ENCODE measurements around the gene ACADVL.
A peak's percentile ranks its signal among the peaks of the same experiment; 100 is the strongest.
"Not testable (repeated sequence)": the region's sequence is repeated elsewhere in the genome, so short reads cannot be mapped to it uniquely, and the experiment has no call there.

The ACADVL gene

DNA sequence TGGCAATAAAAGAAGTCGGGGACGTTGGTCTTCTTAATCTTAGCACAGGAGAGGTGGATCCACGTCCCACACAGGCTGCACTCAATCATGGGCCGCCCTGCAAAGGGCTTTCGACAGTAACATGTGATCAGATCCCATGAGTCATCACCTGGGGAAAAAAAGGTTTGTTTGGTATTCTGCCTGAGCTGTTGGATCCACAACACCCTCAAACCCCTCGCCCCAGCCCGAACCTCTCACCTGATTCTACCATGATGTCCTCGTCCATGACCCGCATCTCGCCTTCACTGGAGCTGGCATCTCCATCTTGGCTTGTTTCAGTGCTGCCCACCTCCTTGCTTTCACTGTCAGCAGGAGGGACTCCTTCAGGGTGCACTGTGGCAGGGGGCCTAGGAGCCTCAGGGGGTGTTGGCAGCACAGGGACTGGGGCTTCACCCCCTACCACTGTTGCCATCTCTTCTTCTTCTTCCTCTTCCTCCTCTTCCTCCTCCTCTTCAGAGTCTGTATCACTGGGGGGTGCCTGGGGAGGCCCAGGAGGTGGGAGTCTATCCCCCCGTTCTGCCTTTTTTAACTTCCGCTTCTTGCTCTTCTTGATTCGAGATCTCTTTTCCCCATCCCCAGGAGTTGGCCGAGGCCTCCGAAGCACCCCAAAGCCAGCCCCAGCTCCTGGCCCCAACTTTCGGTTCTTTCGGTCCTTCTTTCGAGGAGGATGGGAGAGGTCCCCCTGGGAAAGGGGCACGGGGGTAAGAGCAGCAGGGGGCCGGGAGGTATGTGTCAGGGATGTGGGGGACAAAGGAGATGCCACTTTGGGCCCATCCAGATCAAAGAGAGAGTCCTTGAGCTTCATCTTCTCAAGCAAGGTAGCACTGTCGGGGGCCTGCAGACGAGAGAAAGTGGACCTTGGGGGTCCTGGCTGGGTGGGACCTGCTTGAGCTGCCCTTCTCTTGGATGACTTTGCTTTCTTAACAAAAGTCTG, 16.2 kb downstream of the ACADVL start:
- DNase-seq, result peak in 1 of 2 experiments; percentile 35

DNA sequence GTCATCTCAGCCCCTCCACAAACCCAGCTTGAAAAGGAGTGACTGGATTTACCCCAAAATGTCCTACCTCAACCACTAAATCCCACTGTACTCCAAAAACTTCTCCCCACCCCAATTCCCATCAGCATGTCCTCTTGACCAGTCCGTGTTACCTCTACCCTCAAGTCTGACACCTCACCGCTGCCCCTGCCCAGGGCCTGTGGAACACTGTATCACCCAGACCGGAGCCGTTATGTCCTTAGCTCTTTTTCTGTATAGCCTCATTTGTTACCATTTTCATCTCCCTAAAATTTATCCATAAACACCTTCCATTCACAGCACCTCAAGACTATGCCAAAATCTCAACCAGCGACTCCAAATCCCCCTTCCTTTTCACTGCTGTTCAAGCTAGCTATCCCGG, 17.1 kb downstream of the ACADVL start:
- no peak for DNase-seq

DNA sequence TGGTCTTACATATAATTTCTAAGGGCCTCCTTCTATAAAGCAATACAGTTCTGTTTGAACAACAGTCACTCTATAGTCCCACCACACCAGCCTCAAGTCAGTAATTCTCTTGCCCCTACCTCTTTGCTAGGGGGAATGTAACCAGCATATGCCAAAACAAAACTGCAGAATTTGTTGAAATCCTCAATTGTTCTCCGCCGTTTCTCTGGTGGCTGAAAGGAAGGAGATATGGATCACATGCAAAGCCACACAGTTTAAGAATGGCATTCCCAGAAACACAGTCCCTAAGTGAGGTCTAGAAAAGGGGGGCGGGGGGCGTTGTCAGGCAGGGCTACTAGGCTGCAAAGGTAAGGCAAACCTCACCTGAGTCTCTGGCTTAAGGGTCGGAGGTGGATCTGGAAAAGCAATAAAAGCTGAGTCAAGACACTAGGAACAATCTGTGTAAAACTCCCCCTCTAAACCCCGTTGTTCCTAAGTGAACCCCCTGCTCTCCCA, 17.6 kb downstream of the ACADVL start:
- DNase-seq, result no peak

DNA sequence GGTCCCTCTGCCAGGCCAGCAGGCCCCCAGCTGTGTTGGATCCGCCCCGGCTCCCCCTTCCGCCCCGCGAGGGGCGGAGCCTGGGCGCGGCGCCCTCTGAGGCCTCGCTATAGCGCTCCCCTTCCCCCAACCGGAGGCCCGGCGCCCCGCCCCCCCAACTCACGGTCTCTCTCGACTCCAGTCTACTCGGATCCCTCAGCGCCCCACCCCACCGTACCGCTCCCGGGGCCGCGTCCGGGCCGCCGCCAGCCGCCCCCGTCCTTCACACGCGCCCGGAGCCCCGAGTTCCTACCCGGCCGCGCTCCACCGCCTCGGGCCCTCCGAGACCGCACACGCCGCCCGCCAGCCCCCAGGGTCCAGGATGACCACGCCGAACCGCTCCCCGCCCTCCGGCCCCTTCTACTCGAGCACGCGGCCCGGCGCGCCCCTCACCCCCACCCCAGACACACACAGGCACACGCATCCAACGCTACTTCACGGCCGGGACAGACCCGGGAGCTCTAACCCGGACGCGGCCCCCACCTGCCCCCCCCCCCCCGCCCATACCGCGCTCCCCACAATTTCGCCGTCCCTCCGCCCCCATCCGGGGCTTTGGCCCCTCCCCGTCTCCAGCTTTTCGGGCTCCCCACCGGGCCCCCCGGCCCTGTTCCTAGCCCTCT, 18.2 kb downstream of the ACADVL start:
- DNase-seq, result peak; percentile 87 to 88

DNA sequence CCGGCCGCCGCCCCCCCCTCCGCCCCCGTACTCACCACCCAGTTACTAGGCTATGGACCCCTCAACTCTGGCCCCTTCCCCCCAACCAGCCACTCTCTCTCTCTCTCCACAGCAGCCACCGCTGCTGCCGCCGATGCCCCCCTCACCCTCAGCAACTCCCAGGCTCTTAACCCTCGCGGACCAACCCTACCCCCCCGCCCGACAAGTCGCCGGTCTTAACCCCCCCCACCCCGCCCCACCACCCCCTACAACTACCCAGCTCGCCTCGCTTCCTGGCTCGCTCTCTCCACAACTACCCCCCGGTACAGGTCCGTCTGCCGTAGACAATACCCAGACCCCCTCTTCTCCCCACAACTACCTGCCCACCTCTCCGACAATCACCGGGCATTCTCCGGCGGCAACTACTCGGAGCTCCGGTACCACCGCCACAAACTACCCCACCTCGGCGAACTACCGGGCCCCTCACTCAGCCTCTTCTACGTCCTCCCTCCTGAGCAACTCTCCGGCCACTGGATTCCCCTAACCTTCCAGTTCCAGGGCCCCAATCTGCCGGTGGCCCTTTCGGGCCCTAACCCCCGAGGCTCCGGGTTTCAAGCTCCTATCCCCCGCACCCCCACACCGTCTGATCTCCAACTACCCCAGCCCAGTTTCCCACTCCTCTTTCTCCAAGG, 18.8 kb downstream of the ACADVL start:
- no peak for DNase-seq

DNA sequence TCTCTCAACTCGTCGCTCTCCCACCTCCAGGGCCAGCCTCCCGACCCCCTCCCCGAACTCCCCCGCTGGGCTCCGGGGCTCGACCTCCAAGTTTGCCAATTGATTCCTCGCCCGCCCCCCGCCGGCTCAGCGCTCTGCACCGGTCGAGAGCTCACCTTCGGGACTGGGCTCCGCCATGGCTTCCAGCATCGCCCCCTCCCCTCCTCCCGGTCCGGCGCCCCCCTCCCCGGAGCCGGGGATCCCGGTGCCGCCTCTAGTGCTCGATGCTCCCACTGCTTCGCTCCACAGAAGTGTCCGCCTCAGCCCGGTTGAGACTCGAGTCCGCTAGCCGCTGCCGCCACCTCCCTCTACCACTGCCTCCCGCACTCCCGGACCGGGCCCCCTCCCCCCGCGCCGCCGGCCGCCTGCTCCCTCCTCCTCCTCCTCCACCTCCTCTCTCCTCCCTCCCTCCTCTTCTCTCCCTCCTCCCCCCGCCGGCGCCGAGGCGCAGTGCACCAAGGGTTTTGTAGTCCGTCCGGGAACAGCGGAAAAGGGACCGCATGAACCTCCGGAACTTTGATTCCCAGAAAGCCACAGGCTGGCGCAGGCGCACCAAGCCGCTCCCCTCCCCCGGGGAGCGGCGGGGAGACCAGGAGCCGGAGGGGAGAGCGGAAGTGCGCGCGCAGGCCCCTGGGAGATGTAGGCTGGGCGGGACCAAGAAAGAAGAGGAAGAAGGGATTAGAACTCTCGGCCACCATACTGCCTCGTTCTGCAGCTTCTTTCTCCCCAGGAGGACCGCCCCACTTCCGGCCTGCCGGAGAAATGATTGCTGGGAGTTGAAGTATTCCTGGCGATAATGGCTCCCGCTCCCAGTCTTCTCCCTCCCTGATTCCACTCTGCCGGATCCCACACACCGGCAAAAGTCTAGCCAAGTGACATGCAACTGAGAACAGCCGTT, 19.6 kb downstream of the ACADVL start, which contains the start of gene PHF23:
Gene PHF23, minus strand, starts transcription at position 367 of the 937 bp plus-strand sequence. Its CDS starts 178 bp downstream, at position 189.
- peak; percentile 95 to 99 for DNase-seq

DNA sequence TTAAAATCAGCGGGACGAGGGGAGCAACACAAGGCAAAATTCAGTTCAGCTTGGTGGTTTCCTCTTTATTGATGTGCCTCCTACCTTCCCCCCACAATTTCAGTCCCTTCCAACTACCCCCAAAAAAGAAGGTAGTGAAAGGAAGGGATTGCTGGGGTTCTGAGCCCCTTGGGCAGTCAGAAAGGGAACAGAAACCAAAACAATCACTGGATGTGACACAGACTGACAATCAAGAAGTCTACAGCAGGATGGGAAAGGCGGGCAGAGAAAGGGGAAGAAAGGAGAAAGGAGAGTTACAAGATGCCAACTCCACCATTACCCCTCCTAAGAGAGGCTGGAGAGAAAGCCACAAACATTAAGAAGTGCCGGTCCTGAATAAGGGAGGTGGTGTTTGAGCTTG, 20.6 kb downstream of the ACADVL start:
- DNase-seq, result no peak

DNA sequence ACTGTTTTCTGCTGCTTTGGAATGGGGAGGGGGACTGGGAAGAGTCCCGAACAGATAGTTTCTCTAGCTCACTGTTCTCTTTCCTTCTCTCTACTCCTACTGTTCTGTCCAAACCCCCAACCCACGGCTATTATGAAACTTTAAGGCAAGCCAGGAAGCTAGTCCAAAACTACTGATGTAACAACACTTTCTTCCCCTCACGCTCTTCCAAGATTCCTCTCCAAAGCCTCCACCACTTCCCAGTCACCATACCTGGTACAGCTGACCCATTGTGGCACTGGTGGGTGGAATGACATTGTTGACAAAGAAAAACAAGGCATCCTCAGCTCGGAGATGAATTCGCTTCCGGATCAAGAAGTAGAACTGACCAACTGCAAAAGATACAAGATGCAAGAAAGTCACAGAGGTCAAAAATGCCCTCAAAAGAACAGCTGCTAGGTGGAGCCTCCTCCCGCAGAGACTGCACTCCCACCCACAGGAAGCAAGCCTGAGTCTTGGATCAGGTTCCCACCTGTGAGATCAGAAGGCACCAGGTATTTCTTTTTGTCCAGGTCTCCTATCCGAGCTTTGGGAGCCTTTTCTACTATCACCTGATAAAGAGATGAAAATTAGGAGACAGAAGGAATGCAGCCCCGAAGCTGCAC, 21.5 kb downstream of the ACADVL start:
- no peak for DNase-seq

DNA sequence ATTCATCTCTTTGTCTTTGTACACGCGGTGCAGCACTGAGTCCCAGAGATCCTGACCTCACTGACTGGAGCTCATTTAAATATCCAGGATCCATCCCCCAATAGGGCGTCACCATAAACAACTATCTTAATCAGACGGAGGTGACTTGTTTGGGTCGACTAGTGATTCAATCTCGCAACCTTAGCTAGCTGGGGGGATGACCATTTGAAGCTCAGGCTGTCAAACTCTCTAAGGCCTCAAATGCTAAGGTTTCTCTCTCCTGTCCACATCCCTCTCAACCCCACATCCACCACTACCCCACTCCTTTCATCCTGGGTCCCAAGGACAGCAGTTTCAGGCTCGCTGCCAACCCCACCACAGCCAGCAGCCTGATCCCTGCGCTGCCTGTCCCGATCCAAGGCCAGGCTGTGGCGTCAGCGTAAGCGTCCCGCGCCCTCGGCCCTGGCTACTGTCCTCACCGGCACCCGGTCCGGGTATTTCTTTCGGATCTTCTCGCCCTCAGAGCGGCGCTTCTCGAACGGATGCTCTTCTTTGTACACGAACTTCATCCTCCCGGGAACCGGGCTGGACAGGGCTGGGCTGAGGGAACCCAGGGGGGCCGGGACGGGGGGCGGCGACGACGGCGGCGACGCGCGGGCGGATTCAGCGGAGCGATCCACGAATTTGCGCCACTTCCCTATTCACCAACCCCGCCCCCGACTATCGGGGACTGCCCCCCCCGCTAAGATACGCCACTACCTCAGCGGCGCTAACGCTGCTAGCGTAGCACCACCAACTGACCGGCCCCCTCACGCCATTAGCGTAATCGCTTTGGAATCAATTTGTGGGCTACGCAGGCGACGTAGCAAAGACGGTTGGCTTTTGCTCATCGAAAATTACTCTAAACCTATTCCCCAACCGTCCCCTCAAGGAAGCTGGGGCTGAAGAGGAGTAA, 22.3 kb downstream of the ACADVL start, which contains the start of gene GABARAP:
Gene GABARAP, minus strand, starts transcription at position 667 of the 934 bp plus-strand sequence. Its CDS starts 119 bp downstream, at position 548.
- peak; percentile 89 to 92 for DNase-seq

DNA sequence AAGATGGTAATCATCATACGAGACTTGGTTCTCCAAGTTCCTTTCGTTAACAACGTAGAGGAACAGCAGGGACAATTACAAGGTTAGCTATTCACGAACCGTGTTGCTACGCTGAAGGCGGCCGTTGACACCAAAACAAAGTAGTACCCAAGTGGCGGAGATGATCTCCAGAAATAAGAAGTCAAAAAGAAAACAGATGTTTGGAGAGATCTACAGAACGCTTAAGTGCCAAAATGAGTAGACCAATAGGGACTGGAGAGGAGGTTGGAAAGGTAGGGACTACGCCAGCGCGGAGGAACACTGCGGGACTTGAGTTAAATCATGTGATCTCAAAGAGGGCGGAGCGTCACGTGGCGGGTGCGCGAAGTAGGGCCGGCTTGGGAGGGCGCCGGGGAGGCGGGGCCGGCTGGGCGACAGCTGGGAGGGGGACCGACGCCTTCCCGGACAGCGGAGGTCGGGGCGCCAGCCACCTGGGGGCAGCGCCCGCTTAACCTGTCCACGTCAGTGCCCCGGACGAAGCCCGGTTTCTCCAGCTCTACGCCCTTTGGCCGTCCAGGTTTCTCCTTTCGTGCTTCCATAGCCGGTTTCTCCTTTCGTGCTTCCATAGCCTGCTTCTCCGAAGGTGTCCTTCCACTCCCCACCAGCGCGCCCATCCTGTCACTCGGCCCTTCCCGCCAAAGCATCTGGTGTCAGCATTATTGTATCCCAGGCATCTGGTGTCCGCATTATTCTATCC, 23.1 kb downstream of the ACADVL start:
- DNase-seq, result peak; percentile 88 to 91

DNA sequence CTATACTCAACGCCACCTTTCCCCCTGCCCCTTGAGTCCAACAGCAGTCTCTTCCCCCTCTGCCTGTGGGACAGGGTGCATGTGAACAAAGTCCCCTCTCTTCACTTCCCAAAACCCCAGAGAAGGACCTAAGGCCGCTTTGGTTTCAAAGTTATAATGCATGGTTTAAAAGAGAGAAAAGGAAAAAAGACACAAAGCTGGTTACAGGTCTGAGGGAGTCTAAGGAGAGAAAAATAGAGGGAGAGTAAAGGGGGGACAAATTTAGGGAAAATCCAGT, 23.7 kb downstream of the ACADVL start:
- no peak for DNase-seq

DNA sequence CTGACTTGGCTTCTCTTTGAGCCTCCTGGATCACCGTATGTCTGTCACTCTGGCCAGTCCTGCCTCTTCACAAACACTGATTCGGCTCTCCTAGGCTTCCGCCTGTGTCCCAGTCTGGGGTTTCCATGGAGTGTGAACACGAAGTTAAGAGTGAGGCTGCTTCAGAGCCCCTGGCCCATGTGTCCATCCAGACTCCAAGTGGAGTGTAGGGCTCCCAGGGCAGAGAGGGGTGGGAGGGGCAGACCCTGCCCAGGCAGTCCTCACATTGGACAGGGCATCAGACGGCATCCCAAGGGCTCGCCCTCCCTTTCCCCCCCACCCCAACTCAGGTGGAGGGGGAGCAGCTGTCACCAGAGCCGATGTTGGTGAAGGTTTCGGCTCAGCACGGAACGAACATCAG, 24.1 kb downstream of the ACADVL start:
- not testable (repeated sequence) for DNase-seq

DNA sequence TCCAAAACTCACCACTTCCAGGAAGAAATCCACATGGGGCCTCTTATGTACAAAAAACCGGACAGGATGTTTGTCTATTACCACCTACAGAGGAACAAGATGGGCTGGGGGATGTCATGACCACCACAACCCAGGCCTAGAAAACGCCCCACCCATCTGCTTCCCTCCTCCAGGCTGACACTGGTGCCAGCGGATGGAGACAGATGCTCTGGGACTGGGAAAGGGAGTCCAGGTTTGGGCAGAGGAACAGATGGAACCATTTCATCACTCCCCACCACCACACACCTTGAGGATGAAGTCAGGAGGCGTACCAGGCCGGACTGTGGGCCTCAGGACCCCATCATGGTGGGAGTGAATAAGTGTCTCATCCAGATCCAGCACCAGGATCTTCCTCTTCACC, 27.0 kb downstream of the ACADVL start:
- no peak for DNase-seq

DNA sequence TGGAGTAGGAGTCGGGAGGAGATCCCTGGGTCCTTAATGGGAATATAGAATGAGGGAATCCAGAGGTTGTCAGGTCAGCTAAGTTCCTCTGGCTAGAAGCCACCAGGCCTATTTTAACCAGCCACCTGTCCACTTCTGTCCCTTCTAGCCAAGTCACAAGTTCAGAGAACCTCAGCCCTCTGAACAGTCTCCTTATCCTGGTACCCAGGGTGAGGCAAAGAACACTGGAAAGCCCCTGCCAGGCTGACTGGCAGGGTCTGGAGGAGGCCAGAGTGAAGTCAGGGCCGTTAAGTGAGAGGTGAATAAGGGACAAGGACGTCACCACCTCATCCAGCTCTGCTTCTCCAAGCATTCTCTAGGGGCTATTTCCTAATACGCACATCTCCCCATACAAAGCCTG, 29.1 kb downstream of the ACADVL start:
- no peak for DNase-seq

DNA sequence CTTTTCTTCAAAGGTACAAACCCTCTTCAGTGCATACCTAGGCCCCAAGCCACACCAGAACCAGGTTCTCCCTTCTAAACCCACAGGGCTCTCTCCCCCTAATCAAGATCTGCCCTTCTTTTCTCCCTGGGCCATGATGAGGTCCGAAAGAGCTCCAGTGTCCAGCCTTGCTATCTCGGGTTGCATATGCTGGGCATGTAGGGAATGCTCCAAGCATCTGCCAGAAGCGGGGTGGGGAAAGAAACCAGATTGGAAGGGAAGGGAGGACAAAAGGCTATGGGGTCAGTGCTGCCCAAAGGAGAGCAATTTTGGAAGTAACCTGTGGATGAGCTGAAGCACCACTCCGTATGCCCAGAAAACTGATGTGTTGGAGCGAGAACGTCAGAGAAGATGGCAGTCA, 29.5 kb downstream of the ACADVL start:
- DNase-seq, result no peak

DNA sequence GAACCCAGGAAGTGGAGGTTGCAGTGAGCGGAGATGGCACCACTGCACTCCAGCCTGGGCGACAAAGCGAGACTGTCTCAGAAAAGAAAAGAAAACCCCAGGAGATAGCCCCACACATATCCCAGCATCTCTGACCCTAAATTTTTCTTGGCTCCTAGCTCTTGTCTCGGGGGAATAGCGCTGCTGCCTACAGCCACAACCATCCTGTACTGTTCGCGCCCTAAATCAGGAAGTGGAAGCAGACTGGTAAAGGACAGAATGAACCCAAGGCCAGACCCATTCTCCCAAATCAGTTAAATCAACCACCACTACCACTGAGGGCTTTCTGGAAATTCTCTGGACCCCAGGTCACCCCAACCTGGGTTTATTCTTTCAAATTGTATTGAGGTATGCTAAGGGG, 30.1 kb downstream of the ACADVL start:
- no peak for DNase-seq

DNA sequence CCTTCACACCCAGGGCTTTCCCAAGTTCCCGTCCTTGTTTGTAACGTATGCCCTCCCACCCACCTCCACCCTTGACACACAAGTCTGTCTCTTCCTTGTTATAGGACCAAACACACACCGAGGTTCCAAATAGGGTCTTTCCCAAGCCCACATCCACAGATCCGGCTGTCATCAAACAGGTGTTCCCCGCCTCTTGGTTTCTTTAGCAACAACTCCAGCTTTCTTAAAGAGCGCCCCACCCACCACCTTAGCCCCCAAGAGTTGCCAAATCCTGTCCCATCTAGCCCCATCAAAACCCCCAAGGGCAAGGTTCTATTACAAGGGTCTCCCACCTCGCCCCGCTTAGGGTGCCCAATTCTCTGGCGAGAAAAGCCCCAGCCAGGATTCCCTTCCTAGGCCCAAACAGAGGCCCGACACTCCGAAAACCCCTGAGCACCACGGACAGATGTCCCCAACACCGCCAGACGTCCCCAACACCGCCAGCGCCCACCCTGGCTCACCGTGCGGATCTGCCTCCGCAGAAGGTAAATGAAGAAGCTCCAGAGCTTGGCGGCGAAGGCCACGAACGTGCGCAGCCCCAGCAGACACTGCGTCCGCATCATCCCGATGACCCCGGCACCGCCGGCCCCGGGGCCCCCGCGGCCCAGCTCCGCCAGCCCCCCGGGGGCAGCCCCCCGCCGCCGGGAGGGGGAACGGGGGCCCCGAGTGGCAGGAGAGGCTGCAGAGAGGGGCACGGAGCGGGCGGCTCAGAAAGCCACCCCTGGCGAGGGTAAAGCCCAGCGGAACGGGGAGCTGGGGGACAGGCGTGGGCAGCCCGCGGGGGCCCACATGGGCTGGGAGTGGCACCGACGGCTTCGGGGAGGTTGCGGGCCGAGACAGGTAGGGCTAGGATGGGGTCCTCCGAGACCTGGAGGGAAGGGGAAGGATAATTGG, 31.2 kb downstream of the ACADVL start:
- no peak for DNase-seq

DNA sequence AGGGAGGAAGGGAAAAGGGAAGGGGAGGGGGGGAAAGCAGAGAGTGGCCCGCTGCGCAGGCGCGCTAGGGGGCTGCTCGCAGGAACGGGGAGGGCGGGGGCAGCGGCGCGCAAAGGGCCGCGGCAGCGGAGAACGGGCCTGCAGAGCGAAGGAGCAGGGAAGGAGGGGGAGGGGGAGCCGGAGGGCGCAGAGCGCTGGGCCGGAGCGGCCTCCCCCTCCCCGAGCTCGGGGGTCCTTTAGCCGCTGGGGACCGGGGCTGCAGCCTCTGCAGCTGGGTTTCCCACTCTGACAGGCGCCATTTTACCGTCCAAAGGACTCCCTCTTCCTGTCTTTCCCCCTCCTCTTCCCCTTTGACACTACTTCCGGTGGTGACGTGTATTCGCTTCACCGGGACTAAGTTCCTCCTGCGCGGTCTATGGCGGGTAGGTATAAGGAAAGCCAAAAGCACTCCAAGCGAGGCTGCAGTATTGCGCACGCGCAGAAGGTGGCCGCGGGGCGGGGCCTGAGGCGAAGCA, 32.0 kb downstream of the ACADVL start, which contains the start of gene CTDNEP1:
Gene CTDNEP1, minus strand, starts transcription at position 74 of the 515 bp plus-strand sequence. CDS start 438 bp downstream, outside the sequence.
- peak; percentile 98 to 99 for DNase-seq
